ENCODE results near the gene DNMBP.

DNA sequence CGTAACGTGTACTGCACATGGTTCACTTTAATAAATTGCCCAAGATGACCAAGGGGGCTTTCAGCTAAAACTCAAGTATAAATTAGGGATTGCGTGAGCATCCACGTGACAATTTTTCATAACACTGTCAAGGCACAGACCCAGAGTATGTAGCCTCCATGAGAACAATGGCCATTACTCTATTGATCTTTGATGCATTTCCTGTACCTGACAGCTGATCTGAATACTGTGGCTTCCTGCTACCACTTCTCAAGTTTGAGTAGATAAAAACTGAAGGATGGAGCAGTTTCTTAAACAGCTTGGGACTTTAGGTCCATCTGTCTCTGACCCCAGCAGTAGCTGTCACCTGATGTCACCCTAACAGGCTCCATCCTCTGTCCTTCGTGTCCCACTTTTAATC is 128.4 kb downstream of the DNMBP start:
- TF ChIP-seq, protein P1, sequence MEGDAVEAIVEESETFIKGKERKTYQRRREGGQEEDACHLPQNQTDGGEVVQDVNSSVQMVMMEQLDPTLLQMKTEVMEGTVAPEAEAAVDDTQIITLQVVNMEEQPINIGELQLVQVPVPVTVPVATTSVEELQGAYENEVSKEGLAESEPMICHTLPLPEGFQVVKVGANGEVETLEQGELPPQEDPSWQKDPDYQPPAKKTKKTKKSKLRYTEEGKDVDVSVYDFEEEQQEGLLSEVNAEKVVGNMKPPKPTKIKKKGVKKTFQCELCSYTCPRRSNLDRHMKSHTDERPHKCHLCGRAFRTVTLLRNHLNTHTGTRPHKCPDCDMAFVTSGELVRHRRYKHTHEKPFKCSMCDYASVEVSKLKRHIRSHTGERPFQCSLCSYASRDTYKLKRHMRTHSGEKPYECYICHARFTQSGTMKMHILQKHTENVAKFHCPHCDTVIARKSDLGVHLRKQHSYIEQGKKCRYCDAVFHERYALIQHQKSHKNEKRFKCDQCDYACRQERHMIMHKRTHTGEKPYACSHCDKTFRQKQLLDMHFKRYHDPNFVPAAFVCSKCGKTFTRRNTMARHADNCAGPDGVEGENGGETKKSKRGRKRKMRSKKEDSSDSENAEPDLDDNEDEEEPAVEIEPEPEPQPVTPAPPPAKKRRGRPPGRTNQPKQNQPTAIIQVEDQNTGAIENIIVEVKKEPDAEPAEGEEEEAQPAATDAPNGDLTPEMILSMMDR (IDR thresholded peaks at IDR 0.05), result no peak
- no peak for TF ChIP-seq POLR2A (IDR thresholded peaks at IDR 0.05)

Measured in thyroid gland (tissue), 4 donors.